LoVo (cell line): ENCODE measurements around the gene IQCN.

Experiments
- DNase-seq: peaks from one replicate; pipeline ENCODE4 v3.0.0-alpha.2; 2016; ENCODE audit warnings: low spot score

The IQCN gene

DNA sequence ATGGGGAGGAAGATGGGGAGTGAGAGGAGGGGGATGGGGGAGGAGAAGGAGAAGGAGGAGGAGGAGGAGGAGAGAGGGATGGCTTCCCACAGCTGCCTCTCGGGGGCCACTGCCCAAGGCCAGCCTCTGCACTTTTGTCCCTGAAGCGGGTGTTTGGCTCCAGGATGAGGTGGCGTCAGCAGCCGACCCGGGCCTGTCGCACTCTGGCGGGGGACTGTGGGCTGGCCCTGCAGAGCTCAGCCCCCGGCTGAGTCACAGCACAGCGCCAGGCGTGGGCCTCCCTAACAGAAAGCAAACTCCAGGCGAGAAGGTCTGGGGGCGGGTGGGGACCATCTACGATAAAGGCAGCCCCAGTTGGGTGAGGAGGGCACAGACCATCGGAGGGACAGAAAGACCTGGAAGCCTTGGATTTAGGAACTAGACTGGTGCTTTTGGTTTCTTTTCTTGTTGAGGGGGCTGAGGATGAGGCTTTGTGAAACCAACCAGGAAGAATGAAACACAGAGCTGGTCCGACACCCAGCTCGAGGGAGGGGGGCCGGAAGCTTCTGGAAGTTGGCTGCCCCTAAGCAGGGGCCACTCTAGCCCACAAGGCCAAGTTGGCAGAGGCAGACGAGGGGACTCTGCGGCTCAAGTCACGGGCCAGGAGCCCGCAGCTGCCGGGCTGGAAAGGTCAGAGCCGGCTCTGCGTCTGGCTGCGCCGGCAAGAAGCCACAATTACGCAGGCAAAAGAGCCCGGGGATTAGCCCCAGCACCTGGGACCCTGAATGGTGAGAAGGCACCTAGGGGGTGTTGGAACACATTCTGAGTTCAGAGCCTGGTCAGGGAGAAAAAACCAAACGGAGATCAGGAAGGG, 30.4 kb upstream of the IQCN start:
- DNase-seq = no peak

DNA sequence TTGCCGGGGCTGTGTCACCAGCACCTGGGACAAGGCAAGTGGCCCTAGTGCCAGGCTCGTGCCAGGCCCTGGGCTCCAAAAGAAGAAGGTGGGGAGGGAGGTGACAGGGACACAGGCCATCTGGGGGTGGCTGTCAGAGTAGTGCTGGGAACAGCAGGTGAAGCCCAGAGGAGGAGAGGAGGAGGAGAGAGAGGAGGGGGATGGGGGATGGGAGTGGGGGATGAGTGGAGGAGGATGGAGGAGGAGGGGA, 29.9 kb upstream of the IQCN start:
- no peak for DNase-seq

DNA sequence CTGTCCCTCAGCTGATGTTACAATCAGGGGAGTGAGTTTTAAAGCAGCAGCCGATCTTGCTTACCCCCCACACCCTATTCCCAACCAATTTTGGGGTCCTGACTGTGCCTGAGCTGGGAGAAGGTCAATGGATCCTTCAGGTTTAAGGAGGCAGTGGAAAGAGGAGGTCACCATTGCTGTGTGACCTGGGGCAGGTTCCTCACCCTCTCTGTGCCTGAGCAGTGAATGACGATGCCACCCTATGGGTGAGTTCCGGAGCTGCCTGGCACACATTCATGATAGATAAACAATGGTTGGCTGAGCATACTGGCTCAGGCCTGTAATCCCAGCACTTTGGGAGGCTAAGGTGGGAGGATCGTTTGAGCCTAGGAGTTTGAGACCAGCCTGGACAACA, 27.5 kb upstream of the IQCN start:
- no peak for DNase-seq

DNA sequence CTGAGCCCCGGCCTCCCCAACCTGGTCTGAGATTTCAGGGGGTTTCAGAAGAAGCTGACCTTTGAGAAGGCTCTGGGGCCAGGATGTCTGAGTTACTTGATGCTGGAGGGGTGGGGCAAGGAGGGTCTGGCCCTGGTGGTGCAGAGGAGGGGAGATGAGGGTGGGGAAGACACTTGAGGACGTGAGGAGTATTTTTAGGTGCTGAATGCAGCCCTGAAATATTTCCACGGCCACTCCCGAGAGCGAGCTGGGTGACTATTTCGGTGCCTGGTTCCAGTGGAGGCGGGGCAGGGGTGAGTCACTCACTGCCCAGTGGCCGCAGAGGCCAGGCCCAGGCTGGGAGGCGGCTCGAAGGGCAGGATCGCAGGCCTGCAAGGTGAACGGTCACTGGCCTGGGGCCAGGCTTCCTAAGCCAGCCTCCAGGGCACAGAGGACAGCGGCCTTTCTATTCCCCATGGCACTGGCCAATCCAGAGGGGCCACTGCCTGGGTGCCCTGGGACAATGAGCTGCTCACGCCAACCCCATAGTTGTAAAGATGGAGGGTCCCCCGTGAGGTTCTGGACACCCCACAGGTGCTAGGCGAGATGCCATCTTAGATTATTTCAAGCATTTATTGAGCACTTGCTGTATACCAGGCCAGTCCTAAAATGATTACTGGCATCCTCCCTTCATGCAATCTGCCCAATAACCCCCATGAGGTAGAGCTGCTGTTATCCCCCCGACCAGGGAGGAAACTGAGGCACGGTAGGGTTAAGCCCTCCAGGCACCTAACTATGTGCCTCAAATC, 26.9 kb upstream of the IQCN start:
- DNase-seq = peak; percentile 75

DNA sequence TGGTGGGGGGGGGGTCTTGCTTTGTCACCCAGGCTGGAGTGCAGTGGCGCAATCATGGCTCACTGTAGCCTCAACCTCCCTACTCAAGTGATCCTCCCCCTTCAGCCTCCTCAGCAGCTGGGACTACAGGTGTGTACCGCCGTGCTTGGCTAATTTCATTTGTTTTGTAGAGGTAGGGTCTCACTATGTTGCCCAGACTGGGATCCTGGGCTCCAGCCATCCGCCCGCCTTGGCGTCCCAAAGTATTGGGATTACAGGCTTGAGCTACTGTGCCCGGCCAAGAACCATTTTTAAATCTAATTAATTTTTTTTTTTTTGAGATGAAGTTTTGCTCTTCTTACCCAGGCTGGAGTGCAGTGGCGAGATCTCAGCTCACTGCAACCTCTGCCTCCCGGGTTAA, 25.4 kb upstream of the IQCN start:
- no peak for DNase-seq

DNA sequence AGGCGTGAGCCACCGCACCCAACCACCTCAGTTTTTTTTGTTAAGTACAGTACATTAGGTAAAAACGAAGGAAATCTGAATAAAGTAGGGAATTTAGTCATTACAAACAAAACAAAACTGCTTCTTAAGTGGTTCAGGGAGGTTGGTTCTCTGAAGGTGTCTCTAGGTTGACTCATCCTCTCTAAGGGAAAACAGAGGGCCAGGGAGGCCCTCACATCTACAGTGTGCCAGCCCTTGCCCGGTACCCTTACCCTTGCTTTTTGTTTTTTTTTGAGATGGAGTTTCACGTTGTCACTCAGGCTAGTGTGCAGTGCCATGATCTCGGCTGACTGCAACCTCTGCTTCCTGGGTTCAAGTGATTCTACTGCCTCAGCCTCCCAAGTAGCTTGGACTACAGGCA, 24.3 kb upstream of the IQCN start:
- DNase-seq = no peak

DNA sequence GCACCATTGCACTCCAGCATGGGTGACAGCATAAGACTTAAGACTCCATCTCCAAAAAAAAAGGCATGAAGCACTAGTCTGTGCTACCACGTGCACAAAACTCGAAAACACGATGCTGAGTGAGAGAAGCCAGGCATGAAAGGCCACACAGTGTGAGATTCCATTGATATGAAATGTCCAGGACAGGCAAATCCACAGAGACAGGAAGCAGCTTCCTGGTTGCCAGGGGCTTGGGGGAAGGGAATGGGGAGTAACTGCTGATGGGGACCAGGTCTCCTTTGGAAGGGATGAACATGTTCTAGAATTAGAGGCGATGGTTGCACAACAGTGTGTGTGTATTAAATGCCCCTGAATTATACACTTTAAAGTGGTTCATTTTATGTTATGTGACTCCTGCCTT, 23.1 kb upstream of the IQCN start:
- no peak for DNase-seq

DNA sequence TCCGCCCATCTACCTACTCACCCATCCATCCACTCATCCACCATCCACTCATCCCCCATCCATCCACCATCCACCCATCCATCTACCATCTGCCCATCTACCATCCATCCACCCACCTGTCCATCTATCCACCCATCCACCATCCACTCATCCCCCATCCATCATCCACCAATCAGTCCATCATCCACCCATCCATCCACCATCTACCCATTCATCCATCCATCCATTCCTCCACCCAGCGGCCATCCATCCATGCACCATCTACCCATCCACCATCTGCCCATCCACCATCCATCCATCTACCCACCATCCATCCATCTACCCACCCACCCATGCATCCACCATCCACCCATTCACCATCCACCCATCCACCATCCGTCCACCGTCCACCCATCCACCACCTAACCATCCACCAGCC, 20.8 kb upstream of the IQCN start:
- DNase-seq = no peak

DNA sequence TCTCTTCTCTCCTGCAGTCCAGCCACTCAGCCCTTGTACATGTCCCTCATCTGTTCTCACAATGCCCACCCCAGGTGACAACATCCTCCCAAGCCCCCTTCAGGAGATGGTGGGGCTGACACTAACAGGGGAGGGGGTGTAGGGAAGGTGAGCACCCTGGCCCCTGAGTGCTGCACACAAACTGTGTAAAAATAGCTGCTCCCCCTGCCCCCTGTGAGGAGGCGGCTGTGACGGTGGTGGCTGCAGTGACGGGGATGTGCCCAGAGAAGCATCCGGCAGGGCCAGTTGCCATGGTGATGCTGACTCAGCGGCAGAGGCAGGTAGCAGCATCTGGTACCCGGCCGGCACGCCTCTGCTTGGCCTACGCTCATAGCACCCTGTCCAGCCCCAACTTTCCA, 20.2 kb upstream of the IQCN start:
- DNase-seq = peak; percentile 18

DNA sequence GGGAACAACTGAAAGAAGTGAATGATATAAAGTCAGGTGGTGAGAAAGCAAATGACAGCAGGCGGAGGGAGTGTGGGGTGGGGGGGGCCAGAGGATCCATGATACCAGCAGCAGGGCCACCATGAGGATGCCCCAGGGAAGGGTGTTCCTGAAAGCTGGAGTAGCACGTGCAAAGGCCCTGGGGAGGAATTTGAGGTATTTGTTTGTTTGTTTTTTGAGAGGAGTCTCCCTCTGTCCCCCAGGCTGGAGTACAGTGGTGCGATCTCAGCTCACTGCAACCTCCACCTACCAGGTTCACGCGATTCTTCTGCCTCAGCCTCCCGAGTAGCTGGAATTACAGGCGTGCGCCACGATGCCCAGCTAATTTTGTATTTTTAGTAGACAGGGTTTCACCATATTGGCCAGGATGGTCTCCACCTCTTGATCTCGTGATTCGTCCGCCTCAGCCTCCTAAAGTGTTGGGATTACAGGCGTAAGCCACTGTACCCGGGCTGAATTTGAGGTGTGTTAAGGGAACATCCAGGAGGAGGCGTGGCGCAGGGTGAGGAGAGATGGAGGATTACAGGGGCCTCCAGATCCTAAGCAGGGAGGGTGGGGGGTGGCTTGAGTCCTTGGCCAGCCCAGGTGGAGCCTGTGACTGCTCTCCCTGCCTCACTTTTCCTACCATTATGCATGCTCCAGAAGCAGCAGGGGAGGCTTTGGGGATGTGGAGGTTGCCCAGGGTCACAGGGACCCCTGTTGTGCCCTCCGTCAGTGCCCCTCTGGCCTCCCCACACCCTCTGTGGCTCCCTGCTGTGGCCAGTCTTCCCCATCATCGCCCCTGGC, 19.6 kb upstream of the IQCN start:
- DNase-seq = no peak

DNA sequence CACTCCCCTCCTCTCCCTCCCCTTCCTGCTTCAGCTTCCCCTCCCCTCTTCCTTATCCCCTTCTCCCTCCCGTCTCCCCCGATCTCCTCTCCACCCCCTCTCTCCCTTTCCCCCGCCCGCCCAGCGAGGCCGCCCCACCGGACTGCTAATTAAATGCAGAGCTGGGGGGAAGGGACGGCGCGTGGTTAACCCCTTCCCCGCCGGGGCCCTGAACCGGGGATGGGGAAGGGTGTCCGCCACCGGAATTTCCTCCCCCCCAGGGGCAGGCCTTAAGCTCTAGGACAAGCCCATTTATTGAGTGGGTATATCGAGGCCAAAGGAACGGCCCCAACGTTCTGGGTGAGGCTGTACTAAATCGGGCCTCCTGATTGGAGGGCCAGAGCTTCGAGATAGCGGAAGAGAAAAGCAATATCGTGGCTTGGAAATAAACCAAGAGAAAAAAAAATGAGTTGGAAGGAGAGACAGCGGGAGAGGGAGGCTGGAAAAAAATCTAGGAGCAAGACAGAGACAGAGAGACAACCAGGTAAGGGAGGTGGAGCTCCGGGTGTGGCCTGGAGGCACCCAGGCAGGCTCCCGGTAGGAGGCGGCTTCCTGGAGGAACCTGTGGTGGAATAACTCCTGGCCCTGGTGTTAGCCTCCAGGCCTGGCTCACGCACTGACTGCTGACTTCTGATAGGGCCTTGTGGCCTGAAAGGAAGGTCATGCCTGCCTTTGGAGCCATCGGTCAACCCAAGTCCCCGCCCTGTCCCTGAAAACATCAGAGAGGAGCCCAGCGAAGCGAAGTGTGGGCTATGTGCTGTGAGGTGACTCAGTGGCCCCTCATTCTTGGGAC, 18.8 kb upstream of the IQCN start:
- peak; percentile 27 for DNase-seq

DNA sequence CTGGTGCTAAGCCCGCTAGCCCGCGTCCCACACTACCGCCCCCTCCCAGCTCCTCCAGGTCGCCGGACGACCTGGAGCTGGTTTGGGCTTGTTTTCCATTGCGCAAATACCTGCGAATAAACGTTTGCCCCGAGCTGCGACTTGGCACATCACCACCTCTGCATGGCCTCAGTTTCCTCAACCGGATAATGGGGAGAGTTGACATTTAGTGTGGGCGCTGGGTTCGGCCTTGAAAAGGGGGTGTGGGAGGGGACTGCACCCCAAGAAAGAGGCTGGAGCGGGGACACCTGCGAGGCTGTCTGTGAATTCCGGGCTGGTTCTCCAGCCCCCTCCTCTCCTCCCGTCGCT, 18.2 kb upstream of the IQCN start:
- no peak for DNase-seq

DNA sequence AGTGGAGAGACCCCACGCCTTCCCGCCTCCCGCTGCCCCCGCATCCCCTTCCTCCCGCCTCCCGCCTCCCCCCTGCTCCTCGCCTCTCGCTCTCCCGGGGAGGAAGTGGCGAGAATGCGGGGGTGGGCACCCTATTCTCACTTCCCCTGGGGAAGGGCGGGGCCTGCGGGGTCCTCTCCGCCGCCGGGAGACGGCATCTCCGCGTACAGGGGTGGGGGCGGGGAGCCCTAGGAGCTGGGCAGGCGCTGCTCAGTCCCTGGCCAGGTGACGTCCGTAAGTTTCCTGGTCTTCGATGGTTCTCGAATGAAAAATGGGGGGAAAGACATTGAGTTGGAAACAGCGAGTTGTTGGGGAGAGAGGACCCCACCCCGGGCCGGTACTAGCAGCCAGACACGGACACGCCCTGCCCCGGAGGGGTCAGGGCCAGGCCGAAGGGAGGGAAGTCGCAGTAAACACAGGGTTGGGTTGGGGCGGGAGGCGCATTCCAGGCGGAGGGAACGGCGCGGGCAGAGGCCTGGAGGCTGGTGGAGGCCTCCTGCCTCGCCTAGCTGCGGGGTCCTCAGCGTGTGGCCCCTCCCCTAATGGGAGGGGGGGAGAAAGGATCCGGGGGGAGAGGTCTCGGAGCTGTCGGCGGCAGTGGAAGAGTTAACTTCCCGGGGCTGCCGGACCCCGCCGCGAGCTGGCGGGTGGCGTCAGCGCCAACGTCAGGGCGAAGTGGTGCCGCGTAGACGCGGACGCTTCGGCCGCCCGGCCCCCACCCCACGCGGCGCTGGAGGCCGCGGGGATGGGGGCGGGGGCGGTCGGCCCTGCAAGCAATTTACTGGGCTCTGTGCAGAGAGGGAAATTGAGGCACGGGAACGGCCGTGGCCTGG, 17.6 kb upstream of the IQCN start:
- peak; percentile 56 for DNase-seq

DNA sequence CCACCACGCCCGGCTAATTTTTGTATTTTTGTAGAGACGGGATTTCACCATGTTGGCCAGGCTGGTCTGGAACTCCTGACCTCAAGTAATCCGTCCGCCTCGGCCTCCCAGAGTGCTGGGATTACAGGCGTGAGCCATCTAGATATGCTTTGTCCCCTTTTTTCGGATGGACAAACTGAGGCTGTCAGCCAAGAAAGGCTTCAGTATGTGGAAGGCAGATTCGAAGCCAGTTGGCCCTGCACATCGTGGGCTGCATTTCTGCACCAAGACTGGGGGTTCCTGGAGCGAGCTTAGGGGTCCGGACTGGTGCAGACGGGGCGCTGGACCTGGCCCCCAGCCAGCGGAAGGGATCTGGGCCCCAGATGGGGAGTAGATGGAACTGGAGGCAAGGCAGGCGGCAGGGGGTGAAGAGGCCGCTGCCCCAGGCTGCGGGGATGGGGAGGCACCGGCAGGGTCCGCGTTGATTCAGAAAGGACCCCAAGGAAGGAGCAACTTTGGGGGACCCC, 16.8 kb upstream of the IQCN start:
- no peak for DNase-seq

DNA sequence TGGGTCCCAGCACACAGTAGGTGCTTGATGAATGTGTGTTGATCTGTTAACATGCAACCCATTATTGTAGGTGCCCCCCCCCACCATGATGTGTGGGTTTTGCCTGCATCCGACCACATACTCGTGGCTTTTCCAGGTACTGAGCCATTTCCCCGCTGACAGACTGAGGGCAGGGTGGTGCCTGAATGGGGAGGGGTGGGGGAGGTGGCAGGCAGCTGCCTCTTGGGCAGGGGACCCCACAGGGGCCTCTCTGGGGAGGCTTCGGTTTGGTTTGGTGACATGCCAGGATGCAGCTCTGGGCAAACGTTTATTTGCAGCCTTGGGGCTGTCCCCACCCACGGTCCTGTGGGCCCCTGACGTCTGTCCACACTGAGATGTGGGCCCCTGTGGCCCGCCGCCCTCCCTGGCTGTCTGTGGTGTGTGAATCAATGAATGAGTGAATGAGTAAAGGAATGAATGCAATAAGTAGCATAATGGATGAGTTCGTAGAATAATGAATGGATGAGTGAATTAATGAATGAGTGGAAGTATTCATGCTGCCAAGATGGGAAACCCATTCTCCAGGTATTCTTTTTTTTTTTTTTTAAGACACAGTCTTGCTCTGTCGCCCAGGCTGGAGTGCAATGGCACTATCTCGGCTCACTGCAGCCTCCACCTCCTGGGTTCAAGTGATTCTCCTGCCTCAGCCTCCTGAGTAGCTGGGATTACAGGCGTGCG, 16.2 kb upstream of the IQCN start:
- no peak for DNase-seq

DNA sequence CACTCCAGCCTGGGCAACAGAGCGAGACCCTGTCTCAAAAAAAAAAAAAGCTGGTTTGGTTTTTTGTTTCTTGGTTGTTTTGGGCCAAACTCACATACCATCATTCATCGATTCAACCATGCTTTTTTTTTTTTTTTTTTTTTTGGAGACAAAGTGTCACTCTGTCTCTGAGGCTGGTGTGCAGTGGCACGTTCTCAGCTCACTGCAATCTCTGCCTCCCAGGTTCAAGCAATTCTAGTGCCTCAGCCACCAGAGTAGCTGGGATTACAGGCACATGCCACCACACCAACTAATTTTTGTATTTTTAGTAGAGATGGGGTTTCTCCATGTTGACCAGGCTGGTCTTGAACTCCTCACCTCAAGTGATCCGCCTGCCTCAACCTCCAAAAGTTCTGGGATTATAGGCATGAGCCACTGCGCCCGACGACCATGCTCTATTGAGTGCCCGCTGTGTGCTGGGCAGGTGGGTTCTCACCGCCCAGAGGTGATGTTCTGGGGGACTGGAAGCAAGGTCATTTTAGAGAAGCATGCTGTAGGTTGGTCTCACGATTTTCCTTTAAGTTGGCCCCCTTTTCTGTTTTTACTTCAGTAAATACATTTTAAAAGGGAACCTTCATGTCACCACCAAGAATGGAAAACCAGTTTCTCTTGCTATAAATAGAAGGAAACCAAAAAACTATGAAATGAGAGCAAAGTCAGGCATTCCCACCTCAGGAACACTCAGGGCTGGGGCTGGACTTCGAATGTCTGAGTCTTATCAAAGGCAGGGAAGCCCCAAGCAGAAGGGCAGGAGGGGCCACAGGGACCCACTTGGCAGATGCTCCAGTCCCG, 15.4 kb upstream of the IQCN start:
- DNase-seq = no peak

DNA sequence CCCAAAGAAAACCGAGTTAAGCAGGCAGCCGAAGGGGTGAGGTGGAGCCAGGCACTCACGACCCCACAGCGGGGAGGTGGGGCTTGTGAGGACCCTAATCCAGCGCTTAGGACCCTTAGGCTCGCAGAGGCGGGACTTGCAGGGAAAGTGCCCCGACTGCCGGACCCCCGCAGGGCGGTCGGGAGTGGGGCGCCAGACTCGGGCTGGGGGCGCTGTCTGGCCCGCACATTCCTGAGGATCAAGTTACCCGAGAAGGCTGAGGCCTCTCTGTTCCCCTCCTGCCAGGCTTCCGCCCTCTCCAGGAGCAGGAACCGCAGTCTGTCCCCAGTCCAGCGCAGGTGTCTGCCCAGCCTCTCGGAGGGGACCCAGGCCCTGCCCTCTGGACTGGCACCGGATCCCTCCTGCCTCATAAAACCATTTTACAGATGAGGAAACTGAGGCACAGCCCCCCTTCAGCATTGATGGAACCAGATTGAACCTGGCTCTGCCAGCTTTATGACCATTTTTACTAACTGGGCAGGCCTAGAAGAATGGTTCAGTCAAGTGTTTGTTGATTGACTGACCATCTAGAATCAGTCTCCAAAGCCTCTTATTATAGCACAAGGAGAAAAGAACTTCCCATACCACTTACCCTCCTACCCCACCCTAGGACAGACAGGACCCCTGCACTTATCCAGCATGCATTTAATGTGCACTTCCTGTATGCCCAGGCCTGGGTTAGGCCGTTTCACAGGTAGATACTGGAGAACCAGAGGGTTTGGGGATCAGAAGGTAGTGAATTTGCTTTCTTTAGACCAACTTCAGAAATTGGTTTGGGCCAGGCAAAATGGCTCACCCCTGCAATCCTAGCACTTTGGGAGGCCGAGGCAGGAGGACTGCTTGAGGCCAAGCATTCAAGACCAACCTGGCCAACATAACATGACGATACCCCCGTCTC, 13.9 kb upstream of the IQCN start:
- DNase-seq = no peak

DNA sequence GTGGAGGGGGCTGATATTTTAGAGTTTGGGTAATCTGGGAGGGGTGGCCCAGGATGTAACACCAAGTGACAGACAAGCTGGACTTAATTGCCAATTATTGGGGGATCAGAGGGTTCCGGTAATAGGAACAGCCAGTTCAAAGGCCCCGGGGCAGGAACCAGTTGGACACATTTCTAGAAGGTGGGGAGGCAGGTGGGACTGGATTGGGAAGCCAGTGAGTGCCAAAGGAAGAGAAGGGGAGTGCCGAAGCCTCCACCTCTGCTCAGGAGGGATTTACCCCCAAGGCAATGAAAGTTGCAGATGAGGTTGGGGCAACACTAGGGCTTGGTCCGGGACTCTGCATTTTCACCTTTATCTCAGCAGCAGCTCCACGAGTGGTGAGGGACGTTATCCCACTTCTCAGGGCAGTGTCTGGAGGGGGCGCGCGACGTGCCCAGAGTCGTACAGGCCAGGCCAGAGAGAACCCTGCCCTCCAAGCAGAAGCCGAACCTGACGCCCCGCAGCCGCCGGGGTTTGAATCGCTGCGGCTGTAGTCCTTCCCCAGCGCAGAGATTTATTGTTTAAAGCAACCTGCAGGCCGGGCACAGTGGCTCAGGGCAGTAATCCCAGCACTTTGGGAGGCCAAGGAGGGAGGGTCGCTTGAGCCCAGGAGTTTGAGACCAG, 12.9 kb upstream of the IQCN start:
- DNase-seq = no peak
